Medulla oblongata (tissue), 1 donor: ENCODE results near the gene FKBP8.
"Not testable (repeated sequence)": the region's sequence is repeated elsewhere in the genome, so short reads cannot be mapped to it uniquely, and the experiment has no call there.

Experiments
- DNase-seq: peaks from one replicate; pipeline ENCODE4 v3.0.0-alpha.2; 2015; ENCODE audit errors: extremely low spot score

Gene FKBP8

GRCh38 chr19:18558604-18559003 lies 15.2 kb upstream of the FKBP8 start:
- no peak for DNase-seq

GRCh38 chr19:18558202-18558555 lies 14.8 kb upstream of the FKBP8 start:
- no peak for DNase-seq

- peak; percentile 99 for DNase-seq
Observed at GRCh38 chr19:18557411-18558201, 14.2 kb upstream of the FKBP8 start, which contains the start of gene KXD1. TSS of gene KXD1 (plus strand) at chr19:18557870. CDS start at chr19:18562057, 4,187 bp downstream.

- no peak for DNase-seq
Observed at GRCh38 chr19:18551631-18552030, 8.3 kb upstream of the FKBP8 start.

- DNase-seq: peak; percentile 42
Observed at GRCh38 chr19:18543814-18544475, 572 bp upstream of the FKBP8 start.

GRCh38 chr19:18541992-18542940 lies 1.1 kb downstream of the FKBP8 start:
- no peak for DNase-seq

- DNase-seq: no peak
Observed at GRCh38 chr19:18541258-18541991, 1.9 kb downstream of the FKBP8 start.

GRCh38 chr19:18540200-18540599 lies 3.2 kb downstream of the FKBP8 start:
- not testable (repeated sequence) for DNase-seq

- DNase-seq: no peak
Observed at GRCh38 chr19:18539372-18539771, 4.0 kb downstream of the FKBP8 start.

GRCh38 chr19:18538115-18538514 lies 5.3 kb downstream of the FKBP8 start:
- DNase-seq: no peak

GRCh38 chr19:18537431-18537830 lies 5.9 kb downstream of the FKBP8 start:
- DNase-seq: no peak

GRCh38 chr19:18536475-18536874 lies 6.9 kb downstream of the FKBP8 start:
- DNase-seq: no peak

- DNase-seq: no peak
Observed at GRCh38 chr19:18533058-18533457, 10.3 kb downstream of the FKBP8 start.

GRCh38 chr19:18532168-18532890 lies 11.0 kb downstream of the FKBP8 start:
- DNase-seq: no peak

GRCh38 chr19:18531485-18531884 lies 11.9 kb downstream of the FKBP8 start:
- no peak for DNase-seq

- no peak for DNase-seq
Observed at GRCh38 chr19:18529782-18530181, 13.6 kb downstream of the FKBP8 start.

GRCh38 chr19:18526316-18526715 lies 17.1 kb downstream of the FKBP8 start:
- no peak for DNase-seq

GRCh38 chr19:18523841-18524240 lies 19.5 kb downstream of the FKBP8 start:
- DNase-seq: no peak

GRCh38 chr19:18522862-18523440 lies 20.4 kb downstream of the FKBP8 start:
- DNase-seq: not testable (repeated sequence)

GRCh38 chr19:18522124-18522861 lies 21.1 kb downstream of the FKBP8 start:
- peak; percentile 100 for DNase-seq
